NCI-H774 (cell line): ENCODE measurements around the gene GCHFR.

ENCODE experiments used
- DNase-seq: peaks from one replicate; lab custom pipeline; 2025; lab: John Stamatoyannopoulos, UW

GCHFR gene

DNA sequence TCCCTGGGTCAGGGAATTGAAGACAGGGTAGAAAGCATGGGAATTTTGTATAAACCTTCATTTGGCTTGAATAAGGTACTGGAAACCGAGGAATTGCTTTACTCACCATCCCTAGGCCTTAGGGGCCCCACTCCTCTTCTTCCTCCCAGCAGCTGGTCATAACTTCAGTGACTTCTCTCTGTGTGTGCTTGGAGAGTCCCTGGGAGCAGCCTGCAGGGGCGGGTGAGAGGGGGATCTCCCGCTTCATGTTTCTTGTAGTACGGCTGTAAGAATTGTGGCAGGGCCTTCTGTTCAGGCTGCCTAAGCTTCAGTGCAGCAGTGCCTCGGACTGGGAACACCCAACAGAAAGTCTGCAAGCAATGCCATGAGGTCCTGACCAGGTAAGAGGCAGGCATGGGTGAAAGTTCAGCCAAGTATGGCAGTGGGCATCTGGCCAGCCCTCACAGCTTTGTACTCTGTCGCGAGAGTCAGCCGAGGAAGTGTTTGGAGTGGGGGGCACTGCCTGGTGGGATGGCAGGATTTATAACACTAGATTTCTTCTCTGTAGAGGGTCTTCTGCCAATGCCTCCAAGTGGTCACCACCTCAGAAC is 45.1 kb downstream of the GCHFR start:
- no peak for DNase-seq

DNA sequence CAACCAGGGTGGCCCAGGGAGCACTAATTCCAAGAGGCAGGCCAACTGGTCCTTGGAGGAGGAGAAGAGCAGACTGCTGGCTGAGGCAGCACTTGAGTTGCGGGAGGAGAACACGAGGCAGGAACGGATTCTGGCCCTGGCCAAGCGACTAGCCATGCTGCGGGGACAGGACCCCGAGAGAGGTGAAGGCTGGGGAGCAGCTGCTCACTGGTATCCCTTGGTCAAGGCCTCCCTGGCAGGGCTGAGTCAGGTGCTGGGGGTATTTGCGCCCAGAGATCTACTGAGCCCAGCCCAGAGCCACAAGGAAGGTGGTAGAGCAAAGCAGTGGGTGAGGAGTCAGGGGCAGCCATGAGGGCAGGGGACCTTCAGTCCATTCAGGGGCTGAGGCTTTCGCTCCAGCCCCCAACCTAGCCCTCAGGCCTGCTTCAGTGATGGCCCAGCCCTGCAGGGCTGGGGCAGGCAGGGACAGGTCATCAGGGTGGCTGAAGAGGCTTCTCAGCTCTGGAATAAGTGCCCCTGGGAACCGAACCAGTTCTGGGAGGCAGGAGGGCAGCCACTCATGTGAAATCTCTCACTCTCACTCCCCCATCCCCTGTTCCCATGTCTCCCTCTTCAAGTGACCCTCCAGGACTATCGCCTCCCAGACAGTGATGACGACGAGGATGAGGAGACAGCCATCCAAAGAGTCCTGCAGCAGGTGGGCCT is 49.0 kb downstream of the GCHFR start:
- no peak for DNase-seq

DNA sequence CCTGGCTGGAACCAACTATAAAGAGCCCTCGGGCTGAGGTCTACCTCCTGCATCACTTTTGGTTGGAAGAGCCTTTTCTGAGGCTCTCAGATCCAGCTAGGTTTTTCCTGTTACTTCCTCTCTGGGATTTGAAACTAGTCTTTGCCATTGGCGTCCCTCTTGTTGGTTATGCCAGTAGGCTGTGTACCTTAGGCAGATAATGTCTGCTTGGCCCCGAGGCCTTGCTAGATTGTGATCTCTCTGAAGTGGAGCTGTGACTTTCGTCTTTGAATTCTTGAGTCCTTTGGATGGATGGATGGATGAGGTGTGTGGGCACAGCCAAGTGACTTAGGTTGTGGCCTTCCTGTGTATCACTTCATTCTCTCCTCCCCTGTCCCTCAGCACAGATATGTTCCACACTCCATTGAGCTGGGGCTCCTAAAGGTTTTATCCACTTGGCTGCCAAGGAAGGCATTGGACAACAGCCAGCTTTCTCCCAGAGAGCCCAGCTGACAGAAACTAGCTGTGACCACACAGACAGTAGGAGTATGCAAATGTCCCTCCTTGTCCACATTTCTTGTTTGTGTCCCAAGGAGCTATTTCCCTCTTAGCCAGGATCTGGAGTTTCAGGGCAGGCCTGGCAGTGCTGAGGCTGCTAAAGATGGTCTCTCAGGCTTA is 51.3 kb downstream of the GCHFR start:
- DNase-seq: no peak
